ENCODE data around the gene METTL25.

METTL25 gene

DNA sequence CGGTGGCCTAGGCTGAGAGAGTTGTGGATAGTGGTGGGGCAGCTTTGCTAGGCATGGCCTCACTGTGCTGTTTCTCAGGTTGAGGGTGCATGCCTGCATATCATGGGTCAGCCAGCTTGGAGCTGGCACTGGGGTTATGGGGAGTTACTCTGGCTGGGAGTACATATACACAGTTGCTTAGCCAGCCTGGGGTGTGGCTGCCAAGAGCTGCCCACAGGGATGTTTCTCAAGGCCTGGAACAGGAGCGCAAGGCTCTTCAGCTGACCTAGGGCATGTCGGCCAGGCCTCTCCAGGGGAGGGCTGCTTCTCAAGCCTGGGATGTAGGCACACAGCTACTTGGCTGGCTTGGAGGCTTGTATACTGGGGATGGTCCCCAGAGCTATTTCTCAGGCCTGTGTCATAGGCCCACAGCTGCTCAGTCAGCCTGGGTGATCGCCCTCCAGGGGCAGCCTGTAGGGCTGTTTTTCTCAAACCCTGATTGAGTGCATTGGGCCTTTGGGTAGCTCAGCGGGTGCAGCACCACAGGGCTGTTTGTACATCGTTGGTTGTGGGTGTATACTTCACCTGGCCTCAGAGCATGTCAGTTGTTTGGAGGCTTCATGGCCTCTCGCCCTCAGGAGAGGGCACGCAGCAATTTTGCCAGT is 114.9 kb downstream of the METTL25 start:
- DNase-seq = no peak

DNA sequence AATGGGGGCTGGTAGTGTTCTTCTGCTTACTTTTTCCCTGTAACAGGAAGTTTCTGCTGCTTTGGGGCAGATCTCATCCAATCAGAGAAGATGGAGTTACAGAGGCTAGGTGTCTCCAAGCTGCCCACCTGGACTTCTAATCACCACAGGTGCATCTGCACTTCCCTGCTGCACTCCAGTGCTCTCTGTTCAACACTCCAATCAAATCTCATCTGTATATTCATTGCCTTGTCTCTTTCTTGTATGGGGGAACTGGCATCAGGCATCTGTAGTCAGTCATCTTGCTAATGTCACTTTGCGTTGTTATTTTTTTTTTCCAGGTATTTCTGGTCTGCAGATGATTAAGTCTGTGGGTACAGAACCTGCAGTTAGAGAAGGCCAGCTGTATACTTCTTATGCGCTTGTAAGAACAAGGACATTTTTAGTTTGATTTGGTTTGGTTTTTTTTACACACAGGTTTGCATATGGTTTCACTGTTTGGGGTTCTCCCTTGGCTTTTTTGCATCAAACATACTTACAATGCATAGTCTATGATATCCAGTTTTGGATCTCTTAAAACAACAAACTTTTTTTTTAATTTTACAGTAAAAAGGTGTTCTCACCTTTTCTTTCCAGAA is 116.0 kb downstream of the METTL25 start:
- DNase-seq = no peak

DNA sequence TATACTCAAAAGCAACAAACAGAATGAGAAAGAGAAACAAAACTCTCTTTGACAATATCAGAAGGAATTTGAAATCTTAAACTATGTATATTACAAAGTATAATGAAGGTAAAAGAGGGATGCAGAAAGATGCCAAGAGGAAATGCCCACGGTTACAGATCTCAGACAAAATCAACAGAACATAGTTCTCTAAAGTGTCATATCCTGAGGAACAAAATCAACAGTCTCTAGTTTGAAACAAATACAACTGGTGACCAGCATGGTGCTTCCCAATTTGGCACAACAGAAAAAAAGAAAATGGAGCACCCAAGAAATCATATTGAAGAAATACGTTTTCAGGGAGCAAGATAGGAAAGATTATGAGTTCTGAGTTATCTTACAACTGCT is 116.5 kb downstream of the METTL25 start:
- DNase-seq = no peak

DNA sequence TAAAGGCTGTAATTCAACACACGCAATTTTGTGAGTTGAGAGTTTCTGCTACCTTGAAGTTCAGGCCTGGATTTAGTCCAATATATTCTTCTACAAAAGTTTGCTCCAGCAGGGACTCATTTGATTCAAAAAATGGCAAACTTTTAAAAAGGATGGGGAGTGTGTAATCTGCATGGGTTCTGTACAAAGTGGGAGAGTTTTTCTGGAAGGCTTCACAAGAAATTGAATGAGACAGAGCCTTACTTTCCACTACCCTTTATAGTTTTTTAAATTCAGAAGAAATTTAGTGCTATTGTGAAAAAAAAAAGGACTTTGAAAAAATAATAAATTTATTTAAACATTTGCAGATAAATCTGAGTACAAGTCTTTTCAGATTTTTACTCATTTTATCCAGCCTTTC is 116.9 kb downstream of the METTL25 start:
- DNase-seq = no peak

- DNase-seq = no peak
These were observed 118.2 kb downstream of the METTL25 start for GRCh38 chr12:82476511-82476910.

GRCh38 chr12:82479511-82479910 is 121.2 kb downstream of the METTL25 start:
- no peak for DNase-seq

DNA sequence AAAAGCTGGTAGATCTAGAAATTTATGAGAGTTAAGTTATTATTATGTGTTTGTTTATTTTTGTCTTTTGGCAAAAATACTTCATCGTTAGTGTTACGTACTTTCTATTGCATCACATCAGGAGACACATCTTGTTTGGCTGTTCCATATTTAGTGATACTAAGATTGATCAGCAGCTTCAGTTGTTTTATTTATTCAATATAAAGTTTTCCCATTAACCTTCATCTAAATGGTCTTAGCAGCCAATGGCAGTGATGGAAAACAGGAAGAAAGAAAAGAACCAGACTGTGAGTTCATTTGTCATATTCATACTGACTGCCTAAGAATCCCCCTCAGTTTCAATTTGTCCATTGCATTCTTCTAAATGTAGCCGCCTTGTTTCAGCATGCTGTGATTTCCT is 122.3 kb downstream of the METTL25 start:
- DNase-seq = no peak

GRCh38 chr12:82481954-82482353 is 123.6 kb downstream of the METTL25 start:
- DNase-seq = no peak

DNA sequence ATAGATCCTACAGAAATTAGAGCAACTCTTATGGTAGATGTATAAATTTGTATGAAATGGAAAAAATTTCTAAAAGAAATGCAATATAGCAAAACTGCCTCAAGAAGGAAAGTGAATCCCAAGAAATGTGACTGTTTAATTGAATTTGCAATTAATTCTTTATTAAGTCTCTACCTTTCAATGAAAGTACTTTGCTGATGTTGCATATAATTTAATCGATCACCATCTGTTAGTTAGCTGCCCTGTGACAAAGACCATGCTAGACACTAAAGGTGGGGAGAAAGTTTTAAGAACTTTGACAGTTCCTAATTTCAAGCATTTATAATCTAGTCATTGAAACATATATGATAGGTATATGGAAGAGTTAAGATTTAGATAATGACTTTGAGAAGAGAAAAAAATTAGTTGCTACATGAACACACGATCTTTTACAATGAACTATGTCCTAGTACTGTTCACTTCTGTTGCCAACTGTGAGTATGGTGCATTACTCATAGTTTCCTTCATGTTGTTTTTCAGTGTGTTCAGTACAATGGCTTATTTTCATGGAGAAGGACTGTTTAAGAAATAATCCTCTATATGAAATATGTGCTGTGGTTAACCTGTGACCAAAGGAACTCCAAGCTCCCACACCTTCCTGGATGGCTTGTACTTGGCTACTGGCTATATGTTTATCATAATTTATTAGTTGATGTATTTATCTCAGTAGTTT is 128.4 kb downstream of the METTL25 start:
- no peak for DNase-seq

DNA sequence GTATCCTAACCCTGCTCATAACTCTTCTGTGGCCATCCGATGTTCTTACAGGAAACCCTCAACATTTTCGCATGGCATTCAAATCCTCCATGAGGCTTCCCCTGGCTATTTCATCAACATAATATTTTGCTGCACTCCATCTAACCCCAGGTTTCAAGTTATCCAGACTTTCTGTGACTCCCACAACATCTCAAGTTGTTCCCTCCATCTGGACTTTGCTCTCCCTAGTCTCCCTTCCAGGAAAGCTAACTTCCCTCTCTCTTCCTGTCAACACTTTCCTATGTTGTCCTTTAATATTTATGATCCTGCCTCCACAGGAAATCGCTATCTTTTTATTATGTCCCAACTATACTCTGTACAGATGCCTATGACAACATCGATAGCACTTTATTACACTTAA is 146.1 kb downstream of the METTL25 start:
- DNase-seq = no peak

- no peak for DNase-seq
These were observed 146.8 kb downstream of the METTL25 start for GRCh38 chr12:82505150-82505549.

- DNase-seq = no peak
These were observed 149.4 kb downstream of the METTL25 start for GRCh38 chr12:82507686-82508085.

GRCh38 chr12:82510386-82510785 is 152.1 kb downstream of the METTL25 start:
- DNase-seq = no peak

DNA sequence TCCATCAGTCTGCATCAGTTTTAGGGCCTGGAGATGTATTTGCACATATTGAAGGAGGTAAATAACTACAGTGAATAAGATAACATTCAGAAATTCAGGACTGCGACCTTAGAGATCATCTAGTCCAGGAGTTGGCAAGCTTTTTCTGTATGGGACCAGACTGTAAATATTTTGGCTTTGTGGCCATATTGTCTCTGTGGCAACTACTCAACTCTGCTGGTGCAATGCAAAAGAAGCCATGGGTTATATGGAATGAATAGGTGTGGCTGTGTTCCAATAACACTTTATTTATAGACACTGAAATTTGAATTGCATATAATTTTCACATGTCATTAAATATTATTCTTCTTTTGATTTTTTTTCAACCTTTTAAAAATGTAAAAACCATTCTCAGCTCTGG is 156.6 kb downstream of the METTL25 start:
- no peak for DNase-seq

DNA sequence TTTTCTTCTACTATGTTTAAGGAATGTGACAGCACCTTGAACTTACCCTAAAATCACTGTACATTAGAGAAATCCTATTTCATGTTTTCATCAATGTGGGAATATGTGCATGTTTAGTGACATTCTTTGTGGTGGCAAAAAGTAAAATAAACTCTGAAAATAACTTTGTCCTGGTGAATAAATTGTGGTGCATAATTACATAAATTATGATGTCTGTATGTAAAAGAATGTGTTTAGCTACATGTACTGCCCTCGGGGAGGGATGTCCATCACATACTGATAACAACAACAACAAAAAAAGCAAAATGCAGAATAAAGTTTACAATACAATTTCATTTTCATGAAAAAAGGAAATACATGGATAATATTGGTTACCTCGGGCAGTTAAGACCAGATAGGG is 157.3 kb downstream of the METTL25 start:
- no peak for DNase-seq

DNA sequence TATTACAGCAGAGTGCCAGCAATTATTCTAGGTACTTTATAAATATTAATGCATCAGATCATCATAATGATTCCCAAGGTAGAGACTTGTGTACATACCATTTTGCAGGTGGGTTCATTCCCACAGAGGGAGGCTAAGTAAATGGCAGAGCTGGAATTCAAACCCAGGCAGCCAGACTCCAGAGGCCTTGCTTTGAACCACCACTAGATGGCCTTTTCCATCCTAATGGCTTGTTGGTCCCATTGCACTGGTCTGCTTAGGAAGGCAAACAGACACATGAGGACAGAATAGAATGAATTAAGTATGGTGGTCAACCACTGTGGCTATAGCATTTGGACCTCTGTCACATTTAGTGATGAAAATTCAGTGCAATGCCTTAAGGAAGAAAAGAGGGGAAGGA is 158.7 kb downstream of the METTL25 start:
- DNase-seq = no peak

DNA sequence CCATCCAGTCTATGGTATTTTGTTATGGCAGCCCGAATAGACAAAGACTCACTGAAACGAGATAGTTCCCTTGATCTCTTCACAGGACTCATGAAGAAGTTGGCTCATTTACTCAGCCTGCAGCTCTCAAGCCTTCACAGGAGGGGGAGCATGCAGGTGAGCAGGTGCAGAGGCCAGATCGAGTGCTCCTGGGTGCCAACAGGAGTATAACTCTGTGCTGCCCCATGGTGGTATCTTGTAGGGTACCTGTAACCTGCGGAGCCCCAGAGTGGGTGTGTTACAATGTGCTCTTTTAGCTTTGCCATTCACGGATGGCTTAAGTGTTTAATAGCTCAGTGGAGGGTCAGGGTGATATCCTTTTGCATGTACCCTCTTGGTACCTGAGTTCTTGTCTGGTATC is 159.5 kb downstream of the METTL25 start:
- no peak for DNase-seq

- DNase-seq = no peak
These were observed 161.2 kb downstream of the METTL25 start for GRCh38 chr12:82519510-82519909.

- DNase-seq = no peak
These were observed 164.0 kb downstream of the METTL25 start for GRCh38 chr12:82522285-82522684.

DNA sequence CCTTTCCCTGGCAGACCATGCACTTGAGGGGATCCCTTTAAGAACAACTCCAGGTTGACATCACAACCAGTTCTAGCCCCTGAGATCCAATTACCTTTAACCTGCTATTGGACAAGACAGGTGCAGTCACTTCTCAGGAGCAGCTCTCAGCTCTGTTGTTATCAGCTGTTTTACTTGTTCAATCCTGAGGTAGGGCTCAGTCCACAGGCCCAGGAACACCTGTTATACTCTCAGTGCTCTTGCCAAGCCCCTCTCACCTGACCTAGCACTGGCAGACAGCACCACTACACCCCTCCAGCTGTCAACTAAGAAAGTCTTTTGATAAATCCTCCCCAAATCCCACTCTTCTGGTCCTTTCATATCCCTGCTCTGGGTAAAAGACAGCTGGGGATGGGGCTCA is 164.4 kb downstream of the METTL25 start:
- no peak for DNase-seq

DNA sequence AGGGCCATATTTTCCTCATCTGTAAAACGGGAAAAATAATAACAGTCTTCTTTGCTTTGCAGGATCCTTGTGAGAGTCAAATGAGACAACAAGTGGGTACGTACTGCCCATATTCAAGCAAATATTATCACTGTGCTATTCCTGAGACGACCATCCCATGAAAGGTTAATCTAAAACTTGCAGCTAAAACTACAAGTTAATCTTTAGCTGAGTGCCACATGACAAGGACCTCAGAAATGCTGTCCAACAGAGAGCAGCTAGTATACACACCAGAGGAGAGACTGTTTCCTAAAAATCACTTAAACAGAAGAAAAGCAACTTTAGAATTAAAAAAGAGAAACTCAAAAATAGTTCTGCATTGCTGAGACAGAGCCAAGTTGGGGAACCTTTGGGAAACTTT is 165.7 kb downstream of the METTL25 start:
- DNase-seq = no peak

- no peak for DNase-seq
These were observed 166.3 kb downstream of the METTL25 start for GRCh38 chr12:82524641-82525040.

- DNase-seq = no peak
These were observed 167.3 kb downstream of the METTL25 start for GRCh38 chr12:82525616-82526015.

DNA sequence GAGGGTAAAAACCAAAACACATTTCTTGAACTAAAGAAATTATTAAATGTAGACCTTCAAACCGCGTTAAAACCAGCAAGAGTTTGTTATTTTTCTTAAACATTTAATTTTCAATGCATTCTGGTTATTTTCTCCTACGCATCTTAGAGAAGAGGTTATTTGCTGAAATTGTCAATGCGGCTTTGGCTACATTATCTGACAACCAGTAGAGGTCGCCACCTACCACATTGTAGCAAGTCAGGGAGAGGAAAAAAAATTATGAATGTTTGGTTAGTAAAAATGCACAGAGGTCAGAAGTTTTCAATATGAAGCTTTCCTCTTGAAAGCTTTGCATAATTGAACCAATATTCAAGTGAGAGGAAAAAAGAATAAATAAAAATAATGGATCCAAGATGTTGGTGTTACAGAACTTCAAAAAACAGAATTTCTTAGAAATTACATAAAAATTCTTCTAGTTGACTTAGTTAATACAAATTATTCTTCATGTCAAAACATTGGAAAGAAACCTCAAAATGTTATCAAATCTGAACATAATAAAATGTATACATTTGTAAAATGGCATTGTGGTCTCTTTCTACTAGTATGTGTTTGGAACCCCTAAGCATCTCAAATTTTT is 168.9 kb downstream of the METTL25 start:
- no peak for DNase-seq

Measured in activated naive CD4-positive, alpha-beta T cell (primary cell).